ENCODE data around the gene MAGI3.

DNA sequence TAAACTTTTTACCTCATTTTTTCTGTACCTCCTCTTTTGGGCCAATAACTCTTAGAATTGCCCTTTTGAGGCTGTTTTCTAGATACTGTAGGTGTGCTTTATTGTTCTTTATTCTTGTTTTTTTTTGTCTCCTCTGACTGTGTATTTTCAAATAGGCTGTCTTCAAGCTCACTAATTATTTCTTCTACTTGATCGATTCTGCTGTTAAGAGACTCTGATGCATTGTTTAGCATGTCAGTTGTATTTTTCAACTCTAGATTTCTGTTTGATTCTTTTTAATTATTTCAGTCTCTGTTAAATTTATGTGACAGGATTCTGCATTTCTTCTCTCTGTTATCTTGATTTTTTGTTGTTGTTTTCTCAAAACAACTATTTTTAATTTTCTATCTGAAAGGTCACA is 238.7 kb downstream of the MAGI3 start:
- TF ChIP-seq POLR2A (IDR thresholded peaks at IDR 0.05): no peak
- no peak for TF ChIP-seq CTCF (IDR thresholded peaks at IDR 0.05)
